ENCODE results near the gene LSM3.

DNA sequence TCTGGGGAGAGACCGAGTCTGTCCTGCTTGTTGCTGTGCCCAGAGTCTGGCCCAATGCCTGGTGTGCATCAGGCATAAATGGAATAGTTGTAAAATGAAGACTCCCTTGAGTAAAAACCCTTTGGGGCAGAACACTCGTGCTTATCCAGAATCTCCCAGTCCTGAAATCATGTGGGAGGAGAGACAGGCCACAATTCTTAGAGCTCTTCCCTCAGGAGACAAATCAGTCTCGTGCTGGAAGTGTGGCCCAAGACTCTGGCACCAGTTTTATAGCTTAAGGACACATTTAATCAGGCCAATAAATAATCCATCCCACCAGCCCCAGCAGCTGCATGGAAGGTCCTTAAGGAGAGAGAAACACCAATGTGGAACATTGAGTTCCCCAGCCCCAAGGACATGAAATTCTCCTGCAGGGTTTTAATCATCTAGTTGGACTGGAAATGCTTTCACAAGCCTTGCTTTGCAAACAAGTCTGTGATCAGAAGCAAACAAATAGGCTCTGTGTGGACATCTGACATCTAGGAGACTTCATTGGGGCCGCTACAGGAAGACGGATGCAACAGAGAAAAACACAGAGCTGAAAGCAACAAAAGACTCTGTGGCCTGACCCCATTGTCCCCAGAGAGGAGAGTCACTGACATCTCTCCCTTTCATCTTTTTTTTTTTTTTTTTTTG lies 70.4 kb downstream of the LSM3 start:
- TF ChIP-seq, protein P1, sequence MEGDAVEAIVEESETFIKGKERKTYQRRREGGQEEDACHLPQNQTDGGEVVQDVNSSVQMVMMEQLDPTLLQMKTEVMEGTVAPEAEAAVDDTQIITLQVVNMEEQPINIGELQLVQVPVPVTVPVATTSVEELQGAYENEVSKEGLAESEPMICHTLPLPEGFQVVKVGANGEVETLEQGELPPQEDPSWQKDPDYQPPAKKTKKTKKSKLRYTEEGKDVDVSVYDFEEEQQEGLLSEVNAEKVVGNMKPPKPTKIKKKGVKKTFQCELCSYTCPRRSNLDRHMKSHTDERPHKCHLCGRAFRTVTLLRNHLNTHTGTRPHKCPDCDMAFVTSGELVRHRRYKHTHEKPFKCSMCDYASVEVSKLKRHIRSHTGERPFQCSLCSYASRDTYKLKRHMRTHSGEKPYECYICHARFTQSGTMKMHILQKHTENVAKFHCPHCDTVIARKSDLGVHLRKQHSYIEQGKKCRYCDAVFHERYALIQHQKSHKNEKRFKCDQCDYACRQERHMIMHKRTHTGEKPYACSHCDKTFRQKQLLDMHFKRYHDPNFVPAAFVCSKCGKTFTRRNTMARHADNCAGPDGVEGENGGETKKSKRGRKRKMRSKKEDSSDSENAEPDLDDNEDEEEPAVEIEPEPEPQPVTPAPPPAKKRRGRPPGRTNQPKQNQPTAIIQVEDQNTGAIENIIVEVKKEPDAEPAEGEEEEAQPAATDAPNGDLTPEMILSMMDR (IDR thresholded peaks at IDR 0.05) = no peak
- TF ChIP-seq ZFX (IDR thresholded peaks at IDR 0.05; ENCODE audit: borderline replicate concordance) = no peak

Data from 22Rv1 (cell line).